ENCODE measurements around the gene MEFV. TPM values are rescaled to one million over a fixed set of nuclear protein-coding genes. Genes with fewer than 3 reads are reported as not detected.
"Not testable (repeated sequence)": the region's sequence is repeated elsewhere in the genome, so short reads cannot be mapped to it uniquely, and the experiment has no call there.

The MEFV gene
- total RNA-seq, 2 experiments from 2014 or later: 0.23 to 0.39 TPM

DNA sequence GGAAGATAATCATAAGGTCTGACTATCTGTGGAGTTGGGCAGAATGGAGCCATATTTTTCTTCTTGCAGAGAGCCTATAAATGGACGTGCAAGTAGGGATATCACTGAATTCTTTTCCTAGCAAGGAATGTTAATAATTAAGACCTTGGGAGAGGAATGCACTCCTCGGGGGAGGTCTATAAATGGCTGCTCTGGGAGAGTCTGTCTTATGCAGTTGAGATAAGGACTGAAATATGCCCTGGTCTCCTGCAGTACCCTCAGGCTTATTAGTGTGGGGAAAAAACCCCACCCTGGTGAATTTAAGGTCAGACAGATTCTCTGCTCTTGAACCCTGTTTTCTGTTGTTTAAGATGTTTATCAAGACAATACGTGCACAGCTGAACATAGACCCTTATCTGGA lies 50.5 kb downstream of the MEFV start:
- DNase-seq; H3K27ac Mint-ChIP-seq; H3K27me3 Mint-ChIP-seq; H3K4me1 Mint-ChIP-seq; ATAC-seq (ENCODE audit: low read depth); H3K4me3 Mint-ChIP-seq; H3K36me3 Mint-ChIP-seq: not testable (repeated sequence)
- POLR2A ChIA-PET: interaction anchor here (0.6 kb wide), 1 partner anchor 71 kb away, joined by 8 read pairs; no protein-coding TSS in a partner anchor
- H3K9me3 Mint-ChIP-seq: peaks cover 29% of the 10 kb centered on the region

GRCh38 chr16:3202903-3203539 lies 53.4 kb downstream of the MEFV start:
- POLR2A ChIA-PET: no interaction called here
- no peak overlapping the region for H3K4me3 Mint-ChIP-seq
- no peaks in the 10 kb centered on the region for H3K4me1 Mint-ChIP-seq
- peaks cover 23% of the 10 kb centered on the region for H3K27me3 Mint-ChIP-seq
- peaks cover 28% of the 10 kb centered on the region for H3K9me3 Mint-ChIP-seq
- H3K27ac Mint-ChIP-seq: no peak overlapping the region
- no peak for DNase-seq
- no peak for ATAC-seq (ENCODE audit: low read depth)
- H3K36me3 Mint-ChIP-seq: no peaks in the 10 kb centered on the region

- no peaks in the 10 kb centered on the region for H3K36me3 Mint-ChIP-seq
- no peak overlapping the region for H3K4me3 Mint-ChIP-seq
- DNase-seq (no peak), ATAC-seq (ENCODE audit: low read depth) (no peak)
- H3K9me3 Mint-ChIP-seq: peaks cover 11% of the 10 kb centered on the region
- POLR2A ChIA-PET: interaction anchor here (0.6 kb wide), 3 partner anchors 14 to 523 kb away, joined by 3 read pairs; no protein-coding TSS in a partner anchor
- peaks cover 45% of the 10 kb centered on the region for H3K27me3 Mint-ChIP-seq
- H3K4me1 Mint-ChIP-seq: no peaks in the 10 kb centered on the region
- H3K27ac Mint-ChIP-seq: no peak overlapping the region
These were observed 57.9 kb downstream of the MEFV start for GRCh38 chr16:3198334-3199072.

DNA sequence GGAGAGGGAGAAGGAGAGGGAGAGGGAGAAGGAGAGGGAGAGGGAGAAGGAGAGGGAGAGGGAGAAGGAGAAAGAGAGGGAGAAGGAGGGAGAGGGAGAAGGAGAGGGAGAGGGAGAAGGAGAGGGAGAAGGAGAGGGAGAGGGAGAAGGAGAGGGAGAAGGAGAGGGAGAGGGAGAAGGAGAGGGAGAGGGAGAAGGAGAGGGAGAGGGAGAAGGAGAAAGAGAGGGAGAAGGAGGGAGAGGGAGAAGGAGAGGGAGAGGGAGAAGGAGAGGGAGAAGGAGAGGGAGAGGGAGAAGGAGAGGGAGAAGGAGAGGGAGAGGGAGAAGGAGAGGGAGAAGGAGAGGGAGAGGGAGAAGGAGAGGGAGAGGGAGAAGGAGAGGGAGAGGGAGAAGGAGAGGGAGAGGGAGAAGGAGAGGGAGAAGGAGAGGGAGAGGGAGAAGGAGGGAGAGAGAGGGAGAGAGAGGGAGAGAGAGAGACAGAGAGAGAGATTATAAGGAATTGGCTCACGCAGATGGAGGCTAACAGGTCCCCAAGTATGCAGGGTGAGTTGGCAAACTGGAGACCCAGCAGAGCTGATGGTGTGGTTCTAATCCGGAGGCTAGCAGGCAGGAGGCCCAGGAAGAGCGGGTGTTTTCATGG lies 58.6 kb downstream of the MEFV start:
- DNase-seq; H3K27ac Mint-ChIP-seq; POLR2A ChIA-PET; H3K4me3 Mint-ChIP-seq; H3K4me1 Mint-ChIP-seq; ATAC-seq (ENCODE audit: low read depth); H3K36me3 Mint-ChIP-seq: not testable (repeated sequence)
- Mint-ChIP-seq H3K9me3 (peaks cover 11% of the 10 kb centered on the region), H3K27me3 (peaks cover 52% of the 10 kb centered on the region)

DNA sequence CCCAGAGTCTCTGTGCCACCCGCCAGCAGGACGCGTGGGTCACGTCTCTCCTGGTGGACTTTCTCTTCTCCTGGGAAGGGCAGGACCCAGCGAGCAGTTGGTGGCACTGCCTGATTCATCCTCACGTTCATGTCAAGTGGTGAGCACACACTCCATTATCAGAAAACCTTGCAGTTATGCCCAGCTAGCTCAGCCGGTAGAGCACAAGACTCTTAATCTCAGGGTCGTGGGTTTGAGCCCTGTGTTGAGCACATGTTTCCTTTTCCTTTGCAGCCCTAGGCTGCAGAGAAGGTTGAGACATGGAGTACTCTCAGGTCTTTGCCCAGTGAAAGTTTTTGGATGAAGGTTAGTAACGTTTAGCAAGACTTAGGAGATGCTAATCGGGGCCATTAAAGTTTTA lies 60.5 kb downstream of the MEFV start:
- POLR2A ChIA-PET: no interaction called here
- DNase-seq (no peak), ATAC-seq (ENCODE audit: low read depth) (no peak)
- Mint-ChIP-seq H3K27me3 (peaks cover 65% of the 10 kb centered on the region), H3K4me1 (peaks cover 5% of the 10 kb centered on the region), H3K36me3 (no peaks in the 10 kb centered on the region), H3K9me3 (peaks cover 8% of the 10 kb centered on the region), H3K27ac (no peak overlapping the region), H3K4me3 (no peak overlapping the region)

DNA sequence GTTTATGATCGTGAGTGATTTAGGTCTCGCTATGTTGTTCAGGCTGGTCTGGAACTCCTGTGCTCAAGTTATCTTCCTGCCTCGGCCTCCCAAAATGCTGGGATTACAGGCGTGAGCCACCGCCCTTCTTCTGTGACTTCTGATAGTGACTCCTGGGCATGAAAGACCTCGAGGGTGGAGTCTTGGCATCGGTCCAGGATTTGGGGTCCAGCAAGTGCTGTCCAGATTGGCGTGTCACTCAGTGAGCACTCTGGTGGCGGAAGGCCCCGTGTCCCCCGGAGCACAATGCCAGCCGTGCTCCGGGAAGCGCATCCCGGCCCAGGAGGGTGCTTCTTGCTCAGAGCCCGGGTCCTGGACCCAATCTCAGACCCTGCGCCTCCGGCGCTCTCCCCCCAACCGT lies 61.6 kb downstream of the MEFV start:
- peaks cover 13% of the 10 kb centered on the region for H3K4me1 Mint-ChIP-seq
- H3K9me3 Mint-ChIP-seq: peaks cover 7% of the 10 kb centered on the region
- H3K27me3 Mint-ChIP-seq: peaks cover 69% of the 10 kb centered on the region
- no peak overlapping the region for H3K27ac Mint-ChIP-seq
- ATAC-seq (ENCODE audit: low read depth) (no peak), DNase-seq (no peak)
- POLR2A ChIA-PET: no interaction called here
- H3K36me3 Mint-ChIP-seq: no peaks in the 10 kb centered on the region
- no peak overlapping the region for H3K4me3 Mint-ChIP-seq

DNA sequence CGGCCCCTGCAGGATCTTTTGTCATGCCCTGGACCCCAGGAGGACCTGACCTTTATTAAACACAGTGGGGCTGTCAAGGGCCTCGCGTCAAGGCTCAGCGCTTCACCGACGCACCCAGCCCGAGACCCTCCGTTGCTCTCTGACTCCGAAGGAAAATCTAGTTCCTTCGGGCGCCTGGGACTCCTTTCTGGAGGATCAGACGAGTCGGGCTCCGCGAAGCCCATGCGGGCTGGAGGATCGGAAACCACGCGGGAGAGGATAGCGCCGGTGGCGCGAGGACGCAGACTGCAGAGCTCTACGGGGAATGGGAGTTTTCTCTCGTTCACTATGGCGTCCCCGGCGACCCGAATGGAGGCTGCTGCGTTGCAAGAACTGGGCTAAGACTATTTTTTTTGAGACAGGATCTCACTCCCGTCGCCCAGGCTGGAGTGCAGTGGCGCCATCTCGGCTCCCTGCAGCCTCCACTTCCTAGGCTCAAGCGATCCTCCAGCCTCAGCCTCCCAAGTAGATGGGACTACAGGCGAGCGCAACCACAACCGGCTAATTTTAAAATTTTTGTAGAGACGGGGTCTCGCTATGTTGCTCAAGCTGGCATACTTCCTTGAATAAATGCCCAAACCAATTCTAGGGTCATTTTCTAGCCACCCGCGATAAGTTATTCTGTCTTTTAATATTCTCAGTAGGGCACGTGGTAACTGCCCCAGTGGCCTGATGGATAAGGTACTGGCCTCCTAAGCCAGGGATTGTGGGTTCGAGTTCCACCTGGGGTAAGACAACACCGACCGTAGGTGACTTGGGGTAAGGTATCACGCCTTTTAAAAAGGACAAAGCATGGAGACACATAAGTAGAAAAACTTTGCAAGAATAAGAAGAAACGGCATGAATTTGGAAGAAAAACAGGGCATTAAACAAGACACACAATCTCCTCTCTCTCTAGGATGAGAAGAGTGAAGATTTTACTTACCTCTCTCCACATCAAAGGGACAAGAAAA lies 62.9 kb downstream of the MEFV start:
- H3K36me3 Mint-ChIP-seq: no peaks in the 10 kb centered on the region
- H3K4me3 Mint-ChIP-seq: no peak overlapping the region
- peaks cover 21% of the 10 kb centered on the region for H3K4me1 Mint-ChIP-seq
- POLR2A ChIA-PET: interaction anchor here (1.1 kb wide), 1 partner anchor 11 kb away, joined by 3 read pairs; no protein-coding TSS in a partner anchor
- H3K27ac Mint-ChIP-seq: no peak overlapping the region
- peaks cover 7% of the 10 kb centered on the region for H3K9me3 Mint-ChIP-seq
- ATAC-seq (ENCODE audit: low read depth): no peak
- DNase-seq: no peak
- H3K27me3 Mint-ChIP-seq: peaks cover 70% of the 10 kb centered on the region

DNA sequence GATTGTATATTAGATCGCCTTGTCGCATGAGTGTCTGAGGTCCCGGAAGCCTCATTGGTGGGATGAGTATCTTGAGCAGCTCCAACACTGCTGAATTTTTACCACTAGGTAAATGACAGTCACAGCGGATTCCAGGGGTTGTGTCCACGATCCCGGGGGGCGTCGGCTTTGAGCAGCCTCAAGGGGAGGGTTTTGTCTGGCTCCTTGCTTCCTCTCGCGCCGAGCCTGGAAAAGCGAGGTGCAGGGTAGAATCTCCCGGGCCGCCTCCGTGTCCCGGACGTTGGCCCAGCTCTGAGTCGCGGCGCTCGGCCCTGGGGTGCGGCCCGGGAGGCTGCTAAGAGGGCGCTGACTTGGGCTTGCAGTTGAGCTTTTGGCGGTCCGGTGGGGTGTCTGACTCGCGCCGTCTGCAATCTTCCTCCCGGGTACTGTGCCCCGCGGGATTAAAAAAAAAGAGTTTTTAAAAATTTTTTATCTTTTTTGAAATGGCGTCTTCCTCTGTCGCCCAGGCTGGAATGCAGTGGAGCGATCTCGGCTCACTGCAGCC lies 63.9 kb downstream of the MEFV start:
- peaks cover 7% of the 10 kb centered on the region for H3K9me3 Mint-ChIP-seq
- H3K4me3 Mint-ChIP-seq: no peak overlapping the region
- DNase-seq: no peak
- no peaks in the 10 kb centered on the region for H3K36me3 Mint-ChIP-seq
- H3K27ac Mint-ChIP-seq: no peak overlapping the region
- H3K27me3 Mint-ChIP-seq: peaks cover 72% of the 10 kb centered on the region
- no peak for ATAC-seq (ENCODE audit: low read depth)
- POLR2A ChIA-PET: interaction anchor here (1.1 kb wide), 1 partner anchor 10 kb away, joined by 3 read pairs; no protein-coding TSS in a partner anchor
- H3K4me1 Mint-ChIP-seq: peaks cover 29% of the 10 kb centered on the region

Other genes with a start within 250 kb of the MEFV start
- gene CLDN9, start 243.7 kb downstream of the MEFV start, total RNA-seq: not detected
- gene CLDN6, start 238.4 kb downstream of the MEFV start, total RNA-seq: not detected
- gene TNFRSF12A, start 236.3 kb downstream of the MEFV start, total RNA-seq: 1 to 10 TPM; 2.9 TPM
- 10 to 100 TPM; 38.1 to 42.6 TPM for gene HCFC1R1, start 232.7 kb downstream of the MEFV start, total RNA-seq
- gene THOC6, start 232.6 kb downstream of the MEFV start, total RNA-seq: 10 to 100 TPM; 36.3 to 36.9 TPM
- gene BICDL2, start 219.7 kb downstream of the MEFV start, total RNA-seq: 1 to 10 TPM; 1.6 TPM
- gene MMP25, start 210.1 kb downstream of the MEFV start, total RNA-seq: 10 to 100 TPM; 49.3 to 60.4 TPM
- 1,000 to 10,000 TPM; 2,319 to 2,425 TPM for gene IL32, start 191.0 kb downstream of the MEFV start, total RNA-seq
- gene ZSCAN10, start 157.3 kb downstream of the MEFV start, total RNA-seq: under 1 TPM; 0.37 to 0.39 TPM
- gene ZNF205, start 144.0 kb downstream of the MEFV start, total RNA-seq: not detected
- gene ZNF213, start 121.6 kb downstream of the MEFV start, total RNA-seq: 10 to 100 TPM; 12.9 to 13.3 TPM
- gene OR1F1, start 68.4 kb downstream of the MEFV start, total RNA-seq: not detected
- 10 to 100 TPM; 16.5 to 19.5 TPM for gene ZNF200, start 21.5 kb downstream of the MEFV start, total RNA-seq
- 10 to 100 TPM; 34.7 to 36.7 TPM for gene ZNF263, start 26.9 kb upstream of the MEFV start, total RNA-seq
- 10 to 100 TPM; 10.3 to 12.1 TPM for gene TIGD7, start 48.8 kb upstream of the MEFV start, total RNA-seq
- gene ZNF75A, start 48.9 kb upstream of the MEFV start, total RNA-seq: 10 to 100 TPM; 63.6 to 63.8 TPM
- gene OR2C1, start 99.3 kb upstream of the MEFV start, total RNA-seq: not detected
- gene ZSCAN32, start 144.4 kb upstream of the MEFV start, total RNA-seq: 10 to 100 TPM; 20.5 to 22.5 TPM
- gene ZNF174, start 144.6 kb upstream of the MEFV start, total RNA-seq: 10 to 100 TPM; 15.5 to 16.0 TPM
- 1 to 10 TPM; 3.6 to 4.2 TPM for gene ZNF597, start 186.9 kb upstream of the MEFV start, total RNA-seq
- gene NAA60, start 187.0 kb upstream of the MEFV start, total RNA-seq: 10 to 100 TPM; 54.0 to 54.6 TPM
- not detected for gene C16orf90, start 238.9 kb upstream of the MEFV start, total RNA-seq
- 10 to 100 TPM; 22.9 to 26.8 TPM for gene CLUAP1, start 244.4 kb upstream of the MEFV start, total RNA-seq

All from activated naive CD8-positive, alpha-beta T cell treated with anti-CD3 and anti-CD28 coated beads, Interleukin-2, amount 10 ng/mL, durations not matched to agents 7 days and 5 days (primary cell).